BJ (cell line): ENCODE results near the gene TBCCD1. TPM values are rescaled to one million over a fixed set of nuclear protein-coding genes. Genes with fewer than 3 reads are reported as not detected.
"Not testable (repeated sequence)": the region's sequence is repeated elsewhere in the genome, so short reads cannot be mapped to it uniquely, and the experiment has no call there.

Source experiments
- CTCF ChIA-PET: fragments of 350-600 bp; formaldehyde crosslinking; extraction: SDS; loops from one replicate; lab custom pipeline; 2021; ENCODE audit warnings: antibody characterized with exemption, inconsistent platforms; lab: Yijun Ruan, JAX
- POLR2A ChIA-PET: fragments of 300-600 bp; sonication (Branson Sonifier 250); formaldehyde crosslinking; extraction: SDS; loops from one replicate; lab custom pipeline; 2021; ENCODE audit warnings: antibody characterized with exemption; lab: Charles Lee
- DNase-seq: peaks from one replicate; pipeline ENCODE4 v3.0.0-alpha.2; 2011; ENCODE audit warnings: low read depth
- H3K27me3 ChIP-seq: 2 replicates; pipeline ENCODE4 v1.6.0; 2011; ENCODE audit warnings: low read length; ENCODE audit not compliant: control insufficient read depth, insufficient read depth
- H3K36me3 ChIP-seq: 2 replicates; pipeline ENCODE4 v1.5.1; 2011; ENCODE audit warnings: low read length; ENCODE audit not compliant: control insufficient read depth, insufficient read depth
- H3K4me3 ChIP-seq: 2 replicates; pipeline ENCODE4 v1.5.1; 2011; ENCODE audit warnings: low read depth, mild to moderate bottlenecking, control low read depth, low read length
- CTCF ChIP-seq: IDR thresholded peaks from 2 replicates; pipeline ENCODE4 v1.5.1; 2011; ENCODE audit warnings: low read depth, mild to moderate bottlenecking, control low read depth, inconsistent platforms, low read length, moderate library complexity; ENCODE audit not compliant: insufficient read depth
- polyA plus RNA-seq: library from polyadenylated mRNA; depleted of rRNA; stranded (reverse); fragments of >200 nt; gene quantifications from 2 replicates; pipeline ENCODE4 v1.2.3, GENCODE V29; 2011

Gene TBCCD1
- polyA plus RNA-seq, 1 experiment, result 8.3 TPM

- ChIA-PET CTCF (no interaction called here), POLR2A (no interaction called here)
- DNase-seq, result no peak
- H3K4me3 ChIP-seq, result no peak overlapping the region
- no peaks in the 10 kb centered on the region for H3K27me3 ChIP-seq
- no peaks in the 10 kb centered on the region for H3K36me3 ChIP-seq
- TF ChIP-seq CTCF, result no peak
These were observed 34.5 kb downstream of the TBCCD1 start for GRCh38 chr3:186532598-186533072.

DNA sequence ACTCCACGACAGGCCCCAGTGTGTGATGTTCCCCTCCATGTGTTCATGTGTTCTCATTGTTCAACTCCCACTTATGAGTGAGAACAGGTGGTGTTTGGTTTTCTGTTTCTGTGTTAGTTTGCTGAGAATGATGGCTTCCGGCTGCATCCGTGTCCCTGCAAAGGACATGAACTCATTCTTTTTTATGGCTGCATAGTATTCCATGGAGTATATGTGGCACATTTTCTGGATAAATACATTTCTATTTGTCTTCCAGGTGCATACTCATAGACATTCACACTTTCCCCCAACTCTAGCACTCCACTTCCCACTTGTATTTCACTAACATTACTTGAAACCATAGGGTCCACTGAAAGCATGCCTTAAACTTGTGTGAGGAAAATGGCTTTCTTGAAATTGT, 35.4 kb downstream of the TBCCD1 start:
- H3K27me3 ChIP-seq, CTCF ChIA-PET, H3K36me3 ChIP-seq, DNase-seq, H3K4me3 ChIP-seq, POLR2A ChIA-PET: not testable (repeated sequence)

DNA sequence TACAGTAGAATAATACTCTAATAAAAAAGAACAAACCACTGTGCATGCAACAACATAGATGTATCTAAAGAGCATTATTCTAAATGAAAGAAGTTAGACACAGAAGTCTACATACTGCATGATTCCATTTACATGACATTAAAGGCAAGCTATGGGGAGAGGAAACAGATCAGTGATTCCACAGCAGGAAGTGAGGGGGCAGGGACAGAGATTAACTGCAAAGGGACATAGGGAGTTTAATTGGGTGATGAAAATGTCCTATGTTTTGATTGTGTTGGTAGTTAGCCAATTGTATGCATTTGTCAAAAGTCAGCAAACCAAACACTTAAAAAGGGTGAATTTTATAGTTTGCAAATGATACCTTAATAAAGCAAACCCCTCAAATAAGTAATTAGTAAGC, 36.7 kb downstream of the TBCCD1 start:
- ChIA-PET CTCF (interaction anchor here (2.2 kb wide), 1 partner anchor 9 kb away, joined by 10 read pairs; no protein-coding TSS in a partner anchor), POLR2A (no interaction called here)
- no peak for DNase-seq
- no peak for TF ChIP-seq CTCF
- Histone ChIP-seq H3K4me3 (no peak overlapping the region), H3K27me3 (no peaks in the 10 kb centered on the region; the same call in 1 of the 2 replicates), H3K36me3 (no peaks in the 10 kb centered on the region)

- DNase-seq, result no peak
- ChIA-PET POLR2A (no interaction called here), CTCF (interaction anchor here (0.6 to 2.2 kb wide), 2 partner anchors 10 to 886 kb away, joined by 4 to 10 read pairs; no protein-coding TSS in a partner anchor)
- H3K4me3 ChIP-seq, result no peak overlapping the region
- no peaks in the 10 kb centered on the region; the same call in 1 of the 2 replicates for H3K27me3 ChIP-seq
- H3K36me3 ChIP-seq, result no peaks in the 10 kb centered on the region
- no peak for TF ChIP-seq CTCF
These were observed 37.7 kb downstream of the TBCCD1 start for GRCh38 chr3:186529201-186529999.

DNA sequence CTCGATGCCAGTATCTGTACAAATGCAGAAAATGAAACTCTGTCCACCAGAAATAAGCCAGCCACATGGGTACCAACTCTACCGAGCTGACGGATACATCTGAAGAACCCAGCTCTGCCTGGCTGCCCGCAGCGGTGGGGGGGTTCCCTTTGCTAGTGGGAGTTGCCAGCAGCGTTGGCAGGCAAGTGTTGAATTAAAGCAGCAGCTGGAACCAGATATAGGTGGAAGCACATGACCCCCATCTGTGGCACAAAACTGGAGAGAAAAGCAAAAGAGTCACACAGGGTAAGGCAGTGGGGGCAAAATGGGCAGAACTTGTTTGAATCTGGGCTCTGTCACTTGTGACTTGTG, 40.9 kb downstream of the TBCCD1 start:
- ChIA-PET POLR2A (no interaction called here), CTCF (no interaction called here)
- no peak for DNase-seq
- Histone ChIP-seq H3K27me3 (no peaks in the 10 kb centered on the region; the same call in none of the 2 replicates), H3K4me3 (no peak overlapping the region), H3K36me3 (no peaks in the 10 kb centered on the region)
- TF ChIP-seq CTCF, result no peak
